ENCODE results near the gene ZMIZ1.

Gene ZMIZ1

DNA sequence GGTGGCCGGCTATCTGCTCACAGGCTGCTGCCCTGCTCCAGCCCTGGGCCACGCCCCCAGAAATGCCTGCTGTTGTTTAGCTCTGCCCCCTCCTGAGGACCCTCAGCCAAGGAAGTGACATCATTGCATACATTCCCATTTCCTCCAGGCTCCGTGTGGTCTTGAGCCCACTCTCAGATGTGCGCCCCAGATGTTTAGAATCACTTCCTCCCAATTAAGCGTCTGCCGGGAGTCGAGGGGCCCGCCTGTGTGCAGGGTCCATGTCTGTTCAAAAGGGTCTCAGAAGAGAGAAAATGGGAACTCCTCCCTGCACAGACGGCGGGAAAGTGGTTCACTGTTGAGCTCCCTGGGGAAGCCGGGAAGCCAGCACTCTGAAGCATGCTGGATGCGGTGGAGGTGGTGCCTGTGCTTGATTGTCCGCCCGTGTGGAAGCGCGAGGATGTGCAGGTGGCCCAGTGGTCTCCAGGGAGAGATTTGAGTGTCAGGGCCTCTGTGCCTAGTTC is 161.6 kb downstream of the ZMIZ1 start:
- no peak for DNase-seq (ENCODE audit: low read depth in 2 of 2)

DNA sequence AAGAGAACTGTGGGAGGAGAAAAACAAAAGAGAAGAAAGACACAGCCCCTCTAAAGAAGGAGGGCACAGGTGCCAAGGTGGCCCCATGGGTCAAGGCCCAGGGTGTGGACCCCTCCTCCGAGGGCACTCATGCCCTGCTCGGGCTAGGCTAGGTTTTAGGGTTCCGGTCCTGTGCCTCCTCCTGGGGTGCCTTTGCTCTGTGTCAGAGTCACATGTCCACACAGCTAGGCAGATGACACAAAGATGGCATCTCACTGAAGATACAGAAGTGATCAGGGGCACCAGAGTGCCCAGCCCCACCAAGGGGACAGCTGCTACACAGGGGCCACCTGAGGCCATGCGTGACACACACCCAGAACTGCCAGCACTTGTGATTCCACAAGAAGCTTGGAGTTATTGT is 162.1 kb downstream of the ZMIZ1 start:
- no peak for DNase-seq (ENCODE audit: low read depth in 2 of 2)

DNA sequence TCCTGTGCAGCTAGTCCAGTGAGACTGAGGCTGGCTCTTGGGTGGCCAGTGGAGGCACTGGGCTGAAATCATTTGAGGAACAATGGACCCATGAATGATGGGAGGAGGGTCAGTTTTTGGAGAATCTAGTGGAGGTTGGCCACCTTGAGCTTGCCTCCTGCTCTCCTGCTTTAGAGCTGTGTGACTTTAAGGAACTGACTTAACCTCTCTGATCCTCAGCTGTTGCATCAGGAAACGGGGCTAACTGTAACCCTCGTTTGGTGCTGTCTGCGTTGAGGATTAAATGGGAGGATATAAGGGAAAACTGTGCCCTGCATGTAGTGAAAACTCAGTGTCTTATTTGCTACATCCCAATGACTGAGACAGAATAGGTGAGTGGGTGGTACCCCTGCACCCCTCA is 163.1 kb downstream of the ZMIZ1 start:
- DNase-seq (ENCODE audit: low read depth in 2 of 2): no peak

DNA sequence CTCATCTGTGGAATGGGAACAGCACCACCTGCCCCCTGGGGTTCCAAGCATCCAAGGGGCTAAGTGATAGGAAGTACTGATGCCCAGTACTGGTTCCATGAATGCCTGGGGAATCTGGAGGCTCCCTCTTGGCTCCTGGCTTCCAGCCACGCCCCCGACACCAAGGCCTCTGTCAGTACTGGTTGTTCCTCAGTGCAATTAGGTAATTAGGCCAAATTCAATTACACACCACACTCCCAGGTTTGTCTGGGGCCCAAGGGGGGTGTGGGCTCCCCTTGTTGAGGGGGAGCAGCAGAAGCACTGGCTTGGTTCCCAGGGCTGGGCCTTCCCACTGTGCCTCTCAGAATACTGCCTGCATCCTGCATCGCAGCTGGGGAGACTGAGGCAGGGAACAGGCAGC is 164.1 kb downstream of the ZMIZ1 start:
- no peak for DNase-seq (ENCODE audit: low read depth in 2 of 2)

DNA sequence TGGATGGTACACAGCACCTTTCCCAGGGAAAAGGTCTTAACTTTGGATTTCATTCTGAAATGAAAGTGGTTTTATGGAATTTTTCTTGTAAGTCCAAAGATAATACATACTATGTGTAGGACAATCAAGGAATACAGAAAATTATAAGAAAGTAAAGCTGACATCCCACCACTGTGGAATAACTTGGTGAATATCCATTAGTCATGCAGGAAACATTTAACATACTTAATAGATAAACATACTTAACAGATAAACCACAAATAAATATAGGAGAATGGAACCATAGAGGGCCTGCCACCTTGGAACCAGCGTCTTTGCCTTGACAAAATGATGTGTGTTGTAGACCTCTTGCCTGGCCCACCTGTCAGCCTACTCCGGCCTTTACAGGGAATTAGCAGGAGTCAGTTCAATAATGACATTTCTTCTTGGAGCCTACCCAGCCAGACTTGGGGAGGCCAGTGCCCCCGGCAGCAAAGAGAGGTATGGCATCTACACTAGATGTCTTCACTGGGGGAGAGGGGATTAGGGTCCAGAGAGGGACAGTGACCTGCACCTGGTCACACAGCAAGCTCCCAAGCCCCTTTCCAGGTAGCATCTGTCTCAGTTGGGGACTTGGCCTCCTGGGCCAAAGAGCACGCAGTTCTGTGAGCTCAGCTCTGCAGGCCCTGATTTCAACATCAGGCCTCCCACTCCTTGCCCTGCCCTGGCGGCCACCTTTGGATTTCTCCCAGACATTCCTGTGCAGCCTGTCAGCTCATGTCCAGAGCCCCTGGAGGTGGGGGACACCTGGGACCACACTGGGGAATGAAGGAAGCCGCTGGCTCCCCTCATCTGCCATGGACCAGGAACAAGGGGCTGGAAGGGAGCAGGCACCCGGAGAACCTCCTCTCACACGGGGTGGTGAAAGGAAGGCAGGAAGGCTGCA is 165.9 kb downstream of the ZMIZ1 start:
- DNase-seq (ENCODE audit: low read depth in 2 of 2): no peak

DNA sequence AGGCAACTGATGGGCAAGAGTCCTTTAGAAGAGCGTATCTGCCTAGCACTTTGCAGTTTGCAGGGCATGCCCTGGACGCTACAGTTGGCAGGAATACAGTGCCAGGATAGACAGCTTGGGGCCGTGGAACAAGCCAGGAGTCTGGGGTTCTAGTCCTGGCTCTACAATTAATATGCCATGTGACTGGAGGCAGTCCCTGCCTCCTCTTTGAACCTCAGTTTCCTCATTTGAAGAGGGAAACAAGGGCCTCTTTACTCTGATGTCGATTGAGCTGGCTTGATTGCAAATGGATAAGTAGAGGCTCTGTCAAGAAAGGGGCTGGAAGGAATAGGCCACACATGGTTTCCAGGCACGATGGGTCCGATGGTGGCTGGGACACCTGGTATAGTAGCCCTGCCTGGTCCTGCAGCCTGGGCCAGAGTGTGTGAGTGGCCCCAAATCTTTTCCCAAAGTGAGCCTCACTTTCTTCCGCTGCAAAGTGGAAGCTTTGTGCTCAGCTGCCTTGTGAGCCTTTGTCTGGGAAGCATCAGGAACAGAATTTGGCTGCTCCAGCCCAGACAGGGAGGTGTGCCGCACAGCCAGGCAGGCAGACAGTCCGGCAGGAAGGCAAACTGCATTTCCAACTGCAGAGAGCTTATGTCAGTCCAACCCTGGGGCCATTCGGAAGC is 167.1 kb downstream of the ZMIZ1 start:
- DNase-seq (ENCODE audit: low read depth in 2 of 2): no peak

DNA sequence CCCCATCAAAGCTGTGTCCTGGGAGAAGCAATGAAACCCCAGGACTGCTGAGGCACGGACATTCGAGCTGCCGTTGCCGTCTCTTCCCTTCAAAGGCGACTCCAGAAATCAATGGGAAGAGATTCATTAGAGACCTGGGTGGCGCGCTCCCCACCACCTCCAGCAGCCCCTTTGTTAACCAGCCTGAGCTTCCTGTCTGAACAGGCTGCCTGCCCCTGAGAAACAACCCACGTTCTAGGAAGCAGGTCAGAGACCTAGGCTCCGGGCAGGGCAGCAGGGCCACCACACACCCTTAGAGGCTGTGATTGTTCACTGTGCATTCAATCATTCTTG is 167.6 kb downstream of the ZMIZ1 start:
- DNase-seq (ENCODE audit: low read depth in 2 of 2): no peak

DNA sequence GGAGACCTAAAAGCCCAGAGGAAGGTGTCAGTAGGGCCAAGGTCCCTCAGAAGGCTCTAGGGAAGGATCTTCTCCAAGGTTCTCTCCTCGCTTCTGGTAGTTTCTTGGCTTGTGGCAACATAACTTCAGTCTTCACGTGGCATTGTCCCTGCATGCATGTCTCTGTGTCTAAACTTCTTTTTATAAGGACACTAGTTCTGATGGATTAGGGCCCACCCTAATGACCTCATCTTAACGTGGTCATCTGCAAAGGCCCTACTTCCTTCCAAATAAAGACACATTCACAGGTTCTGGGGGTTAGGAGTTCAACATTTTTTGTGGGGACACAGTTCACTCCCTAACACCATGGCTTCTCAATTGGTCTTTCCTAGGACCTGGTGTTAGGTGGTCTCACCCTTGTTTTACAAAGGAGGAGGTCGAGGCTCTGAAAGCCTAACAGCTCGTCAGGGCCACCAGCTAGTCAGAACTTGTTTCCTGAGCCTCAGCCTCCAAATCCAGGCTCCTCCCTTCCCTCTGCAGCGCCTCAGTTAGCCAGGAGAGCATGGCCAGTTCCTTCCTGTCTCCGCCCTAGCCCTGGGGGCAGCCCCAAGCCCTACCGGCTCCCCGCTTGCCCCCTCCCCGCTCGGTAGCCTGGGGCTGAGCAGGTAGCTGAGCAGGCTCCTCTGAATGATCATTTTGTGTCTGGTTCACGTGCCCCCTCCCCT is 168.8 kb downstream of the ZMIZ1 start:
- no peak for DNase-seq (ENCODE audit: low read depth in 2 of 2)

DNA sequence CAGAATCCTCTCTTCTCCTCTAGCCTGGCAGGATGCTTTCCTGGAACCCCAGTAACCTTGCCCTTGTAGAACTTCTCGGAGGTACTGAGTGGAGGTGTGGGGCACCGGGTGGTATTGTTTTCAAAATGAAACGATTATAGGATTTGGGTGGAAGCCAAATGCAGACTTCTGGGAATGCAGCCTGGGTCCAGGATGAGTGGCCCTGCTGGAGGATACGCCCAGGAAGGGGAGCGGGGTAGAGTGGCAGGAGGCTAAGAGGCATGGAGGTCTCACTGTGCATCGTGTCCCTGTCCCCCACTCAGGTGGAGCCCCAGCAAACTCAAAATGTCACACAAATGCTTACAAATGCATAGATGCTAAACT is 169.4 kb downstream of the ZMIZ1 start:
- no peak for DNase-seq (ENCODE audit: low read depth in 2 of 2)

DNA sequence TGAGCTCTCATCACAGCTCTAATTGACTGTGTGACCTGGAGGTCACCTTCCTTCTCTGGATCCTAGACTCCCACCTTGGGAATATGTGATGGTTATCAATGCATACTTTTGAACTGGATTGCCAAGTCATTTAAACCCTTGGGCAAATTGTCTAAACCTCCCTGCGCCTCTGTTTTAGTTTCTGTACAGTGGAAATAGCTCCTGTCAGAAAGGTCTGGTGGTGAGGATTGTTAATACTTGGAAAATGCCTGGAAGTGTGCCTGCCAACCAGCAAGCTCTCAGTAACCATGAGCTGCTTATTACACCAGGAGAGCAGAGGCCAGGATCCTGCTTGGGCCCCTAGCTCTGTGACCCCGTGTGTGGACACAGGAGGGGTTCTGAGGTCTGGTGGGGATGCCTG is 169.8 kb downstream of the ZMIZ1 start:
- DNase-seq (ENCODE audit: low read depth in 2 of 2): no peak

DNA sequence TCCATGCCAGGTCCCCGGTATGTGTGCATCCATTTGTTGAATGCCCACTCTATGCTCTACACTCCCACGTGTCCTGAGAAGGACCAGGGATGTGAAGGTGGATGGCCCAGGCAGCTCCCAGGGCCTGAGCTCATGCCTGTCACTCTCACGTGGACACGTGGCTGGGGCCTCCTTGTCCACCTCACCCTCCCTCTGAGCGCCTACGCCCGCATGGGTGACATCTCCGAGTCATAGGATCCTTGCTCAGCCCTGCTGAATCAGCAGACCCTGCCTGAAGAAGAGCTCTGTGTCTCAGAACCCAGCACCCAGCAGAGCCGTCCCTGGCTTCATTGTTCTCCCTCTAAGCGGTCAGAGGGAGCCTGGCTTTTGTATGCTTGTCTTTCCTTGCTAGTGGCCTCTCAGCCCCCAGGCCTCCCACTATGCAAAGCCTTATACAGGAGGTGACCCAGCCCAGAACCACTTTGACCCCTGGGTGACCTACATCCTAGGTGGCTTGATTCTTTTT is 170.6 kb downstream of the ZMIZ1 start:
- DNase-seq (ENCODE audit: low read depth in 2 of 2): no peak

DNA sequence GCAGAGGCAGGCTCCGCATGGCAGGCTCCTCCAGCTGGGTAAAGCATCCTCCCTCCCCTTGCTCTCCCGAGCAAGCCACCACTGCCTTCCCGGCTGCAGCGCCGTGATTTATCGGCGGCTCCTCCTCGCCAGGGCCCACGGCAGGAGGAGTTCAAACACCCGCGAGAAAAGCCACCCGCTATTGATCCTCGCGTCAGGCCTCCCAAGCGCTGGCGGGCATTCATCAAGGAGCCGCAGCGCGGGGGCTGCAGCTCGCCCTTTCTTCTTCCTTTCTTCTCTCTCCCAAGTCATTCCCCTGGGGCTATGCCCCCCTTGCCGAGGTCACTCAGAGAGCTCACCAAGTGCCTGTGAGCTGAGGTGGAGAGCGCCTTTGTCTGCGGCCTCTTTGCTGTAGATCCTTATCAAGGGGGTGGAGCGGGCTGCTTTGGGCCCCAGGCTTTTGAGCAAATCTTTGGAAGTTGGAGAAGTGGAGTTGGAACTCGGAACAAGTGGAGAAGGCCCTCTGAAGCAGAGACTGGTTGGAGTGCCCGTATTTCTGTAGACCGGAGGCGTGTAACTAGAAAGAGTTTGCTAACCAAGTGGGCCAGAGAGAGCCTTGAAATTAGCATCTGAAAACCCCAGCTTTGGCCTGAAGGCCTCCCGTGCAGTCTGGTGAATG is 171.3 kb downstream of the ZMIZ1 start:
- DNase-seq (ENCODE audit: low read depth in 2 of 2): no peak

DNA sequence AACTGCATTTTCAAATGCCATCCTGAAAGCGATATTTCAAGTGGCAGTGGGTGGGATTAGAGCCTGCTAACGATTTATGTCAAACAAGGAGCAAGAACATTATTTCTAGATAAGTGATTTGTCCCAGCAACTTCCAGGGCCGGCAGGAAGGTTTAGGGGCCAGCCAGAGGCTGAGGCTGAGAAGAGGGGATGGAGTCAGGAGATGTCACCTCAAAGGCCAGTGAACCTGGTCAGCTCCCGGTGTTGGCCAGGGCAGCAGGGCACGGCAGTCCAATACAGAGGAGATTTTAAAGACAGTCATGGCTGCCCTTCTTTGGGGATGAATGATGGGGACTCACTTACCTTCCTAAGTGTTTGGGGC is 172.8 kb downstream of the ZMIZ1 start:
- DNase-seq (ENCODE audit: low read depth in 2 of 2): no peak

DNA sequence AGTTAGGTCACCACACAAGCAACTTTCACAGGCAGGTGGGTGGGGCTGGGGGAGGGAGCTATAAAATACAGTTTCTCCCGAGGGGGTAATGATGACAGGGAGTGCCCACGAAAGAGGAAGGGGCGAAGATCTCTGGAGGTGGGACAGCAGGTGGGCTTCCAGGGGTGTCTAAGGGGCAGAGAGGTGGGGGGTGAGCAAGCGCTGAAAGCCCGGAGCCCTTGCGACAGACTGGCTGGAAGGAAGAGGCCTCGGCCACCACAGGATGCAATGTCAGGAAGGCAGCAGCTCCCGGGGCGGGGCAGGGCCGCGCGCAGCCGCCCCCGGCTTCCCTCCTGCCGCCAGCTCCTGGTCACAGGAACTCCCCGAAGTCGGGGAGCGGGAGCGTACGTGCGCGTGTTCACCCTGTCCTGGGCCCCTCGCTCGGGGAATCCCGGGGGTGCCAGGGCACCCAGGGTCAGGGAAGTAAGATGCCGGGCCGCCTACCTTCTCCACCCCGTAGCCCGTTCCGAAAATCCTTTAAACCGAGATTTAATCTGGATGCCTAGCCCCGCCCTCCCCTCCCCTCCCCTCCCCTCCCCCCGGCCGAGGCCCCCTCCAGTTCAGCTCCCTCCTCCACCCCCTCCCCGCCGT is 173.3 kb downstream of the ZMIZ1 start:
- DNase-seq (ENCODE audit: low read depth in 2 of 2): peak; percentile 63 to 69

DNA sequence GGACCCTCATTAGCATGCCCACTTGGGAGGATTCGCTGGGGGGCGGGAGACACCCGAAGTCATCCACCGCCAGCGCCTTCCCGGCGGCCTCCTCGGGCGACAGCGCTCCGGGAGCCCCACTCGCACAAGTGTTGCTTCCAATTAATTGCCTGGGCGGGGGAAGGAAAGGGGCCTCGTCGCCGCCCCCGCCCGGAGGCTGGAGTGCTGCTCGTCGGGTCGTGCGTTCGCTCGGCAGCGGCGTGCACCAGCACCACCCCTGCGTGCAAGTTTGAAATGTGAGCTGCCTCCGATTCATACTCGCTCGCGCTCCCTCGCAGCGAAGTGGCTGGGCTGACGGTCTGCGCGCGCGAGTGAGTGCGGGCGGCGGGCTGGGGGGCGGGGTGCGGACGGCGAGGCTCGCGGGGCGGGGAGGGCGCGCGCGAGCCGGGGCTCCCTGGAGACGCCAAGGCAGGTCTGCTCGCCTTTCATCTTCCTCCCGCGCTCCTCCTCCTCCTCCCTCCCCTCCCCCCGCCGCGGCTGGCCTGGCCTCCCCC is 173.9 kb downstream of the ZMIZ1 start:
- peak; percentile 51 to 56 for DNase-seq (ENCODE audit: low read depth in 2 of 2)

DNA sequence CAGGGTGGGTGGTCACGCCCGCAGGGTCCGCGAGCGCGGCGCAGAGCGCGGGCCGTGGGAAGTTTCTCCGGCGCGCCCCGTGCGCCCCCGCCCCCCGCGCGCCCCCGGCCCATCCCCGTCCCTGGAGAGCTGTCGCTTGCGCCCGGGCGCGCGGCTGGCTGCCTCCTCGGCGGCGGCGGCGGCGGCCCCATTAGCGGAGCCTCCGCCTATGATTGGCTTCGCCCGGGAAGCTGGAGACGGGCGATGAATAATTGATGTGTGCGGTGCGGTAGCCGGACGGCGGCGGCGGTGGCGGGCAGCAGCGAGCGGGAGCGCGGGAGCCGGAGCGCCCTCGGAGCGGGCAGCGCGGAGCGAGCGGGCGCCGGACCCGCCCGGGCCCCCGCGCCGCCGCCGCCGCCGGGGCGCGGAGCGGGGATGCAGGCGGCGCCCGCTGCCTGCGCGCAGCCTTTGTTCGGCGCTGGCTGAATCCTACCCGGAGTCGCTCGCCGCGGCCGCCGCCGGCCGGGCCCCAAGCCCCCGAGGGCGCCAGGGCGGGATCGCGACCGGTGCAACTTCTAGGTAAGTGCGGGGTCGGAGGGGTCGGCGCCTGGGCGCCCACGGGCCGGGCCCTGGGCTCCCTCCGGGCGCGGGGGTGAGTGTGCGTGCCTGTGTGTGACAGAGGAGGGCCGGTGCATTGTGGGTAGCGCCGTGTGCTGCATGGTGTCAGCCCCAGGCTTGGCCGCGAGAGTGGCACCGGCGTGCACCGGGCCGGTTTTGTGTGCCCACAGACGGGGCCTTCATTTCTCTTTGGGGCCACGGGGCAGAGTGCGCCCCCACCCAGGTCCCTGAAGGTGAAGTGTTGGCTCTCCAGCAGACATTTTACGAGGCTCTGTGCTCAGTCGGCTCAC is 174.7 kb downstream of the ZMIZ1 start:
- peak; percentile 50 to 65 for DNase-seq (ENCODE audit: low read depth in 2 of 2)

DNA sequence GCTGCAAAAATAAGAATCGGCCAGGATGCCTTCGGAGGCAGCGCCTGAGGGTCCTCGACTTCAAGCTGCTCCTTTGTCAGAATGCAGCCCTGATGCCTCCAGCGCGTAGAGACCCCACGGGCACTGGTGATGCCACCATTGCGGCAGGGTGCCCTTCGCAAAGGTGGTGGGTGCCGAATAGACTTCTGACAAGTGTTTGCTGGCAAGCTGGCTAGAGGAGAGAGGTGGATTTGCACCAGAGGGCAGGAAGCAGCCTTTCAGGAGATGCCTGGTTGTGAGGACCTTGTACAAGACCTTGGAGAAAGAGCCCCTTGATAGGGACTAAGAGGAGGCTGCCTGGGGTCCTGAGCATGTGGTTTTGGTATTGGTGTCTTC is 175.3 kb downstream of the ZMIZ1 start:
- no peak for DNase-seq (ENCODE audit: low read depth in 2 of 2)

DNA sequence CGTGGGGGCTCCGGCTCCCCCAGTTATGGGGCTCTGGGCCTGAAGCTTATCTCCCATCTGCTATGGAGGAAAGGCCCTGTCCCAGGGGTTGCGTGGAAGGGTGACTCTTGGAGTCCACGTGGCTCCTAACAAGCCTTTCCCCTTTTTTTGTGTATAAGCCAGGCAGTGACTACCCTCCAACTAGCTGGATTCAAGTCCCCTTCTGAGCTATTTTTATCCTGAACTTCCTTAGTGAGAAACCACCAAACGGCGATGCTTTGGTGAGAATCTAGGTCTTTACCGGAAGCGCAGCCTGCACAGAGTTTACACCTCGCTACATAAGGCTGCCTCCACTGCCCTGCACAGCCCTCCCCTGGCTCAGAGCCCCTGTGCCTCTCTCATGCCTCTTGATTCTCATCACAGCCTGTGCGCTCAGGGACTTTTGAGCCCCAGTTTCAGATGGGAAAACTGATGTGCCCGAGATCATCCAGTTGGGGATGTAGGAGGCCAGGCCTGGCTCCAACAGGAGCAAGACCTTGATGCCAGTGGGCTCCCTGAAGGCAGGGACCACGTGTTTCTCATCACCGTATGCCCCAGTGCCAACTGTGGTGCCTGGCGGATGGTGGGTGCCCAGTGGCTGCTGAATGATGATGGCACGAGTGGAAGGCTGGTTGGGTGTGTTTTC is 176.2 kb downstream of the ZMIZ1 start:
- DNase-seq (ENCODE audit: low read depth in 2 of 2): no peak

DNA sequence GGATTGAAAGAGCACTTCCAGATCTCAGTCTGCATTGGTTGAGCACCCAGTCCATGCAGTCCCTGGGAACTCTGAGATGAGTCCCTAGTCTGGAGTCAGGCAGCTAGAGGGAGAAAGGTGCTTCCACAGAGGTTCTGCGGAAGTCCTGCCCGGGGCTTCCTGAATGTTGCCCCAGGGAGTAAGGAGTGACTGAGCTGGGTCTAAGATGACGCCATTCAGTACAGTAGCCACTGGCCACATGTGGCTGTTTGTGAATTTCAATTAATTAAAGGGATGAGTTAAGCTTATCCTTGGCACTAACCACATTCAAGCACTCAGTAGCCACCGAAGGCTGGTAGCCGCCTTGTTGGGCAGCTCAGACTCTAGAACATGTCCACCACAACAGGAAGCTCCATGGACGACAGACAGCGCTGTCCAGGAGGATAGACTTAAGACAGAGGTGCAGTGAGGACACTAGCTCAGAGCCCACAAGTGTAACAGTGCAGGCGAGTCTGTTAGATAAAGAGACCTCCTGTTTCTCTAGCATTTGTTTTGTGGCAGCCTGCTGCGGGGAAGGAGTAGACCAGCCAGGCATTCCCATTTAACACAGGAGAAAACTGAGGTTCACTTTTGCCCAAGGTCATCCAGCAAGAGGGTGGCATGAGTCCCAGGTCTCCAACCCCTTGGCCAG is 176.9 kb downstream of the ZMIZ1 start:
- DNase-seq (ENCODE audit: low read depth in 2 of 2): no peak

All from stimulated activated CD8-positive, alpha-beta memory T cell treated with anti-CD3 and anti-CD28 coated beads, Interleukin-2, amount 100 ng/mL, for 48 hours (primary cell).